Esophagus muscularis mucosa (tissue), 3 donors: ENCODE data around the gene DDA1.

Source experiments
- CTCF ChIP-seq, 3 experiments: fragments of 200-600 bp in 2 of 3; fragments of 450-650 bp in 1 of 3; sonication (generic) in 2 of 3; IDR thresholded peaks; one replicate each; pipeline ENCODE4 v1.5.1; 2017 to 2019; ENCODE audit warnings: antibody characterized with exemption in 3 of 3, mild to moderate bottlenecking in 2 of 3, moderate library complexity in 1 of 3
- POLR2A ChIP-seq: fragments of 450-650 bp; IDR thresholded peaks from one replicate; pipeline ENCODE4 v1.6.1; 2017; ENCODE audit warnings: antibody characterized with exemption, moderate library complexity, mild to moderate bottlenecking, low read depth
- POLR2AphosphoS5 ChIP-seq, 2 donors: sonication (generic); formaldehyde crosslinking; IDR thresholded peaks; one replicate each; pipeline ENCODE4 v1.6.1; 2017; ENCODE audit warnings: antibody characterized with exemption in 2 of 2

GRCh38 chr19:17332677-17333581, 23.6 kb downstream of the DDA1 start:
- no peak for TF ChIP-seq CTCF (IDR thresholded peaks at IDR 0.05)
- TF ChIP-seq POLR2AphosphoS5 (IDR thresholded peaks at IDR 0.05), result no peak
- no peak for TF ChIP-seq POLR2A
